GM18909 (cell line): ENCODE measurements around the gene COMT.
A peak's percentile ranks its signal among the peaks of the same experiment; 100 is the strongest.

ENCODE experiments used
- ATAC-seq: cut with Tn5 transposase; IDR thresholded peaks from one replicate; pipeline ENCODE4 v1.9.1; 2021; ENCODE audit warnings: mild to moderate bottlenecking; ENCODE audit not compliant: unreplicated experiment, poor library complexity

COMT gene

DNA sequence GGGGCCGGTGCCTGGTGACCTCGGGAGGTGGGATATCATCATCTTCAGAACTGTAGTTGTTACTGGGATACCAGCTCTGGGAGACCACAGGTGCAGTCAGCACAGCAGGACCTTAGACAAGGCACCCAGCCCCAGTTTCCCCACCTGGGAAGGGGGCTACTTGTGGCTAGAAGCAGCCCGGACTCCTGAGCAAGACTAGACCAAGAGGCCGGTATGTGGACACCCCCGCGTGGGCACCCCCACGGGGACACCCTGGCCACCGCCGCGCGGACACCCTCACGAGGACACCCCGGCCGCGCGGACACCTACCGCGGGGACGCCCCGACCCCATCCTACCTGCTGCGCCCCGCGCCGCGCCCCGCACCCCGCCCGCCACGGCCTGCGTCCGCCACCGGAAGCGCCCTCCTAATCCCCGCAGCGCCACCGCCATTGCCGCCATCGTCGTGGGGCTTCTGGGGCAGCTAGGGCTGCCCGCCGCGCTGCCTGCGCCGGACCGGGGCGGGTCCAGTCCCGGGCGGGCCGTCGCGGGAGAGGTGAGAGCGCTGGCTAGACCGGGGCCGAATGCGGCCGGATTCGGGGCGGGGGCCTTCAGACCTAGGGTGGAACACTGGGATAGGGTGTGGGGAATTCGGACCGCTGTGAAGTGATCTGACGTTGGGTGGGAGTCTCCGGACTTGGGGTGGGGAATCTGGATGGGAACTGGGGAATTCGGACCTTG, at the start of gene COMT, which contains the start of gene TXNRD2:
Gene COMT (plus strand): TSS at position 408 of the 718 bp plus-strand sequence. CDS start 20,755 bp downstream, outside the sequence.
Gene TXNRD2 (minus strand): TSS at position 454 of the 718 bp plus-strand sequence. CDS start 15 bp downstream, at position 439.
- peak; percentile 80 for ATAC-seq

DNA sequence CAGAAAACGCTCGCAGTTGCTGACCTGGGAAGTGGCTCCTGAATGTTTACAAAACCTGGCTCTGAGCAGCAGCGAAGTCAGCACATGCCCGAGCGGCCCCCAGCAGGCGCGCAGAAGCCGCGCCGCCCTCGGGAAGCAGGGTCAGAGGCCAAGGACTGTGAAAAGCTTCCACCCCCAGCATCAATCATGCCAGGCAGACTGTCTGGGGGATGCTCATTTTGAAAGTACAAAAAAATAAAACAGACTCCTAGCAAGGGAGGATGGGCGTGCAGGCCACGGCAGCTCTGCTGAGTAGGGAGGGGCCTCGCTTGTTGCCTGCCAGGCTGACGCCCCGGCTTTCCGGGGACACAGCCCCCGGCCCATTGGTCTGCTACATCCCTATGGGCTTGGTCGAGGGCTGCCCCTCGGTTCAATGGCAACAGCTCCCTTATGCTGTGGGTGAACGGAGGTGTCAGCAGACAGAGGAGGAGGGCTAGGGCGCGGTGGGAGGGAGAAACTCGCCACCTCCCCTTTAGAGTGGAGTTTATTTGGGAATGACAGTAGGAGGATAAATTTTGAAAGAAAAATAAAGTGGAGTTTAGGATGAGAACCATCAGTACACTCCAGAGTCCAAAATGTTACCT, 49.2 kb upstream of the COMT start:
- ATAC-seq: no peak

DNA sequence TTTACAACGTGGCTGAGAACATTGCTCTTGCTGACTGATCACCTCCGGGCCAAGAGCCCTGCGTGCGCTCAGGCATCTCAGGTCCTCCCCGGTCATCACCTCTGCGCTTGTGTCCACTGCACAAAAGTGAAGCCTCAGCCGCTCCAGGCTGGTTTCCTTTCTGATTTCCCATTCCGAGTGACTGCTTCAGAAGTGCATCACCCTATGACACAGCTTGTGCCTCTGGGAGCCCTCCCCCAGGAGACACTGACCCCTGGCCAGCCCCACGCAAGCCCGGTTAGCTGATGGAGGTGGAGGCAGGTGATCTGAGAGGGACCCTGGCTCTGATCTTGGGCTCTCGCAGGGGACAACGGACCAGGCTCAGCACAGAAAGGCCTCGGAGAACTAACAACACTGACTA, 48.6 kb upstream of the COMT start:
- no peak for ATAC-seq

DNA sequence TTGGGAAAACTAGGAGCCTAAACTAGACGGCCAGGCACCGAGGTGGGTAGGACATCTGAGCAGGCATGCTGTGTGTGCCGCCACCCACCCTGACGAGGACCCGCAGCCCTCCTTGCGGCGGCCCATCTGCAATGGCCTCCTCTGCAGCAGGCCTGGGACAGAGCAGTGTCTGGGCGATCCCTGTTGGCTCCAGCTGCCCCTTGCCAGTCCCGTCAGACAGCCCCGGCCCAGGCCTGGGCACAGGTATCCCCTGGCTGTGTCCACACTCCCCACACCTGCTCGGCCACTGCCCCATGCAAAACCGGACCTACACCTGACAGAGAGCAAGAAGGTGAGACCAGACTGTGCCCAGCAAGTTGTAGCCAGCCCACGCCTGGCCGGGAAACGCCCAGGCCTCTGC, 48.2 kb upstream of the COMT start:
- no peak for ATAC-seq

DNA sequence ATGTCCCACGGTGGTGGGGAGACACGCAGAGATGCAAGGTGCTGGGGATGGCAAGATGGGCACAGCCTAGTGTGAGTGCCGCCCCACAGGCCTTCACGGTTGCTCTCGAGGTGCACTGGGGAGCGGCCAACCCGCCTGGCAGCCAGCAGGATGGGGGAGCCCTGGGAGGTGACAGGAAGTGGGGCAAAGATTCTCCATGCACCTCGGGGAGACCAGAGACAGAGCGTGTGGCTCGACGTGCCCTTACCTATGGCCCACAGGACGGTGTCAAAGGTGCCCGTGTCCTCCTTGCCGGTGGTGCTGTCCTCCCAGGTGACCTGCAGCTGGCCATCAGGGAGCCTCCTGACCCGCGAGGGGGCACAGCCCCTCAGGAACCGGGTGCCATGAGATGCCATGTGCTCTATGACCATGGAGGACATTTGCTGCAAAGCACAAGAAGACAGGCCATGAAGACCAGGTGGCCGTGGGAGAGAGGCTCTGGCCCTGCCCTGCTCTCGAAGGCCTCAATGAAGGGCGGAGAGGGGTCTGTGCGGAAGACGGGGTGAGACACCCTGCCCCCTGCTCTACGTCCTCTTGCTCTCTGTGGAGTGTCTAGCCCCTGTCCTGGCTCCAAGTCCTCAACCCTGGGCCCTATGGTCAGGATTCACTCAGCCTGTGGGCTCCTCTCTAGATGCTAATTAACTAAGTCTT, 46.3 kb upstream of the COMT start:
- ATAC-seq: no peak

DNA sequence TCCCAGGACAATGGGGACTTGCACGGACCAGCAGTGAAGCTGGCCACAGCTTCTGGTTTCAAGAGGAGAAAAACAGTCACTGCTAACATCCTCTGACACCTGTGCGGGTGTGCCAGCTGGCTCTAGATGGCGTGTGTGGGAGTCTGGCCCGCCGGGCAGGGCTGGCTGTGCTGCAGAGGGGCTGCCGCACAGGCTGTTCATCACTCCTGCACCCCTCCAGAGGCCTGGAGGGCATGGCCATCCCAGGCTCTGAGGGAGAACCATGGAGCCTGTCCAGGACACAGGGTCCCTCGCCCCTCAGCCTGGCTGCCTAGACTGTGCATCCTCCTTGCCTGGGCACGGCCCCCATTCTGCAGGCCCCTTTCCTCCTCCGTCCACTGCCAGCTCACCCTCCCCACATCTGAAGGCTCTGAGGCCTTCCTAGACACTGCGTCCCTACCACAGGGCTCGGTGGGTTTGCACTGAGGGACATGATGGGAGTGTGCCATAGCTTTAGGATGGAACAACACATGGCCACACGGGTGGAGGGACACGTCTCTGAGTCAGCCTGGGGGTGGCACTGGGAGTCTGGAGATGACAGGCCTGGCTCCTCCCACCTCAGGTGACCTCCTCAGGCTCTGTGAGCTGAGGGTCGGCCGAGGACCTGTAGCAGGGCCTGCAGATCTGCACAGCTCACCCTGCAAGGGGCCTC, 44.8 kb upstream of the COMT start:
- no peak for ATAC-seq

DNA sequence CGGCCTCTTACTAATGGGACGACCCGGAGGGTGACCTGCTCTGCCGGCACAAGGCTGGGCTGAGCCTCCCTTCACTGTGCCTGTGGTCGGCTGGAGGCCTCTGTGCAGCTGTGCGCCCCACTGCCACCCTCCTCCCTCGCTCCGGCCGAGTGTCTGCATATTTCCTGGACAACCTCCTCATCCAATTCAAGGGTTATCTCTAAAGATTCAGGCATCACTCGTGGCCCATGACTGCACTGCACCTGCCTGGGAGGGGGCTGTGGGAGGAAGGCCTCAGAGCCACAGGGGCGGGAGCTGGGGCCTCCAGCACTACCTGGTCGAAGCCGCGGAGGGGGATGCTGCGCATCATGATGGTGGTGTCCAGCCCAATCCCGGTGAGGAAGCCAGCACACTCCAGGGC, 43.8 kb upstream of the COMT start:
- ATAC-seq: no peak

DNA sequence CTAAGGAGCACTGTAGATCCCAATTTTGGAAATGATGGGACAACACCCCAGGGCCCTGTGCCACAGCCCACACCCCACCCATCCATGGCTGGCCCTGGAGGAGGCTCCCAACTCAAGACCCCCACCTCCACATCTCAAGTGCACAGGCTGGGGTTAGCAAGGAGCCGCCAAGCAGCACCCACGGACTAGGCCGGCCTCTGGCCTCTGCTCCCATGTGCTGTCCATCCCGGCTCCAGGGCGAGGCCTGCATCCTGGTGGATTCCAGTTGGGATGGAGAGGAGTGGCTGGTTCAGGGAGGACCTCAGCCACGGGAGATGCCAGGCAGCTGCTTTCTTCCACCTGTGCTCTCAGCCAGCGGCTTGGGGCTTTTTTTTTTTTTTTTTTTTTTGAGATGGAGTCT, 43.4 kb upstream of the COMT start:
- ATAC-seq: no peak

DNA sequence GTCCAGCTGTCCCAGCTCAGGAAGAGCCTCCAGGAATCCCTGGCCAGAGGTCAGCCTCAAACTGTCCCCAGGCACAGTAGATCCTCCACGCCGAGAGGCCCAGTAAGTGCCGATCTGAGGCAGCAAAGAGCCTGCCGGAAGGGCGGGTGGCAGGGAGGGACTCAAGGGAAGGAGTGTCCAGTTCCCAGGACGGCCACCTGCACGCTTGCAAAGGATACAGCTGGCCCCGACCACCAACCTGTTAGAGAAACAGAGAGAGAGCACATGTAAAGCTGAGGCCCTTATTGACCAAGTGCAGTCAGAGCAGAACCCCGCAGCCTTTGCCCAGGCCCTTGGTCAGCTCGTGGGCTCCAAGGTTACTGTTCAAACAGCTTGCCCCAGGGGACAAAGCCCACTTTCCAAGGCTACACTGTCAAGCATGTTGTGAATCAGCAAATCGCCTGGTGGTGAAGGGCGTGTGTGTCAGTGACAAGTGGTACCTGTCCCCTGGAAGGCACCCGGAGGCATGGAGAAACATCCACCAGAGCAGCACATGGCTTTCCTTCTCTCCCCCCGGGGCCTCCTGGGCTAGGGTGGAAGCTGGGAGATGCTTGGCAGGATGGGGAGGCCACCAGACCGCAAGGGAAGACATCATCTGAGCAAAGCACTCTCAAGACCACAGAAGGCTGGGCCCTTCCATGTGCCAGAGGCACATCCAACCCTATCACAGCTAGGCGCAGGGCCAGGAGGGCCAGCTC, 42.6 kb upstream of the COMT start:
- no peak for ATAC-seq

DNA sequence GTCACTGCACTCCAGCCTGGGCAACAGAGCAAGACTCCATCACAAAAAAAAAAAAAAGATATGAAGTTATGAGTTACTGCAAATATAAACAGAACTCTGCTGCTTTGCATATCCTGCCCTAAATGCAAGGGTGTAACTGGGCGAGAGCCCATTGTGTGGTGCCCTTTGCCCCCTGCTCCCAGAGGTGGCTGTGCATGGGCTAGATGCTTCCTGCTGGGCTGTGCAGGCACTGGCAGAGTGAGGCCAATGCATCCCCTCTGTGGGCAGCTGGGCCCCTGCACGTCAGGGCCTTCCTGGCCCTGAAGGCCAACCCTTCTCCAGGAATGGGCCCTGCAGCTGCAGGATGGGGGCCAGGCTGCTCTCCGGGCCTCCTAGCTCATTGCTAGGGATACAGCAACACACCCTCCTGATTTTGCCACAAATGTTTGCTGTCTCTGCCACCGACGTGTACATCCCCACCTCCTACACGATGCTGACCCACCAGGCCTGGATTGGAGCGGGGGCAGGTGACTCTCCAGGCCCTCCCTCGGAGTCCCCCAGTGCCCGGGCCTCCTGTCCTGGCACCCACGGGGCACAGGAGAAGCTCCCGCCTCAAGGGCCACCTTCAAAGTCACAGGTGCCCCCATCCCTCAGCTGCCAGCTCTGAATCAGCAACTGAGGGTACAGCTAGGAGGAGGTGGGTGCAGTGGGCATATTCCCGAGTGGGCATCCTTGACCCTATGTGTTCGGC, 40.7 kb upstream of the COMT start:
- ATAC-seq: no peak

DNA sequence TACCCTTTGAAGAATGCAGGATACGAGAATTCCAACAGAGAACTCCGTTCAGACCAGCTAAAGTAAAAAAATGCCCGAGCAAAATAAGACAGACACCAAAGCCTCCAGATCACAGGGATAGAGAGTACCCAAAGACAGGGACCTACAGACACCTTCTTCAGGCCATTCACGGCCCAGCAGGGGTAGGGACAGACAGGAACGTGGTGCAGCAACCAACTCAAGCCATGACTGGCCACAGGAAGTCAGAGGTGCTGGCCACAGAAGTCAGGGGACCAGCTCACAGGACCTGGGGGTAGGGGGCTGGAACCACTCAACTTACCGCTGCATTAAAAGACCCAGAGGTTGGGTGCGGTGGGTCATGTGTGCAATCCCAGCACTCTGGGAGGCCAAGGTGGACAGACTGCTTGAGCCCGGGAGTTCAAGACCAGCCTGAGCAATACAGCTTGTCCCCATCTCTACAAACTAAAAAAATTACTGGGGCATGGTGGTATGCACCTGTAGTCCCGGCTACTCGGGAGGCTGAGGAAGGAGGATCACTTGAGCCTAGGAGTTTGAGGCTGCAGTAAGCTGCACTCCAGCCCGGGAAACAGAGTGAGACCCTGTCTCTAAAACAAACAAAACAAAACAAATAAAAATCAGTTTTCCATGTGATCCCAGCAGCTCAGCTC, 39.9 kb upstream of the COMT start:
- ATAC-seq: no peak

DNA sequence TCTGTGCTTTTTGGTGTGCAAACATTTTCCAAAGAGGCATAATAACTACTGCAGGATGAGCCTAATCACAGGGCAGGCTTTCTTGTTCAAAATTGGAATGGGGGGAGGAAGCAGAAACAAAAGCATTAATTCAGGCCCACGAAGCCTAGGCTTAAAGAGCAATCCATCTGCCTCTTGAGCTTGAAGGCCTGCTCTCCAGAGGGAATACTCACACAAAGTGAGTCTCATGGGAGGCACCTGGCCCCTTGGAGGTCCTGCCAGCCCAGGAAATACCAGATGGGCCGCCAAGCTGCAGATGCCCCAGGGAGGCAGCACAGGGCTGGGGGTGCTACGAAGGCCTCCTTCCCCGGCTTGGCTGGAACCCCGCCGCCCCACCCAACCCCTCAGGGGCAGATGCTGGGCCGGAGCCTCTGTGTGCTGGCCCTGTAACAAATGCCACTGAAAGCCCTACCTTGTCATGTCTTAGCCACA, 39.3 kb upstream of the COMT start:
- no peak for ATAC-seq

DNA sequence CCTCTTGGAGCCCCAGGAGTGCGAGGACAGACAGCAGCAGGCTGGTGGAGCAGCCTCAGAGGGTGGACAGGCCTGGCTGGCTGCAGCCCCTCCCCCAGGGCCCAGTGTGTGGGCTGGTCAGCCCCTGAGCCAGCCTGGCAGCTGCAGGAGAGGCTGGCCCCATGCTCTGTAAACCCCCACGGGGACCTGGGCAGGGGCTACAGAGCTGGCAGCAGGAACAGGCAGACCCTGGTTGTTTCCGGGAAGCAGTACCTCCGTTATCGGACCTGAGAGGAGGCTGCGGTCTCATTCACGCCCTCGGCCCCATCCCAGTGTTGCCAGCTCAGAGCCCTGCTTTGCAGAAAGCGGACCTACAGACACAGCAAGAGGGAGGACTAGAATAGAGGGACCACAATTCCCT, 38.5 kb upstream of the COMT start:
- no peak for ATAC-seq

DNA sequence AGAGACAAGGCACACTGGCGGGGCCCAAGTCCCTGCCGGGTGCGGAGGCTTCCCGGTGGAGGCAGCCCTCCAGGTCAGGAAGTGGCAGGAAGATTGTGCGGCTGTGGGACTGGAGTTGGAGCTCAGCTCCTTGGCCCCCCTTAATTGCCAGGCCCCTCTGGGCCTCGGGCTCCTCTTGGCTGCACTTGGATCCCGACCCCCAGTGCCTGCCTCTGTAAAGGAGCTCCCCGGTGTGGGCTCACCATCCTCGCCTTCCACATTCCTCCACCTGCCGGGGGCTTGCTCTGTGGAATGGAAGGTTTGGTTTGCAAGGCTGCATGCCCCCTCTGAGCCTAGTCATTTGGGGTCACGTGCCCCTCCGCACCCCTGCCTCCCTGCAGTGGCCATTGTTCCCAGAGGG, 38.1 kb upstream of the COMT start:
- ATAC-seq: no peak

DNA sequence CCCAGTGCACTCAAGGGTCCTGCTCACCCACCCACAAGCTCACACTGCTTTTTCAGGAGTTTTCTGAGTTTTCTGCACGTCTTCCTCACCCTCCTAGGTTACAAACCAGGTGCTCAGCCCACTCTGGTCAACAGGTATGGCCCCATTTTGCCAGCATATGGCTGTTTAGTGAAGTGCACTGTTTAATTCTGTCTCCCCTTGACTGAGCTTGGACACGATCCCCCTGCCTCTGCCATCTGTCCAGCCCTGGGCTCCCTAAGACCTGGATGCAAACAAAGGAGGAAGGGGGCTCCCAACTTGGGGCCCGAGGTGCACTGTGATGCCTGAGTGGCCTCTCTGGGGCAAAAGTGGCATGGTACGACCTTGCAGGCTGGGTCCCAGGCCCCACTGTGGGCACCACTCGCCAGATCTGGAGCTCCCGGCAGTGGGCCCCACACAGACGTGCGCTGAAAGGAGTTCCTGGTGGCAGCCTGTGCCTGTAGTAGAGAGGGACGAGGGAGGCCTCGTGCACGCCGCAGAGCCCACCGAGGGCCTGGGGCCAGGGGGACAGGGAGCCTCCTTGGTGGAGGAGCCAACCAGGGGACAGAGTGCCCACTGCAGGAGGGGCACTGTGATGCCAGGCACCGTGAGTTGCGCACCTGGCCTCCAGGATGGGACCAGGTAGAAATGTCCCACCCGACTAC, 37.3 kb upstream of the COMT start:
- no peak for ATAC-seq

DNA sequence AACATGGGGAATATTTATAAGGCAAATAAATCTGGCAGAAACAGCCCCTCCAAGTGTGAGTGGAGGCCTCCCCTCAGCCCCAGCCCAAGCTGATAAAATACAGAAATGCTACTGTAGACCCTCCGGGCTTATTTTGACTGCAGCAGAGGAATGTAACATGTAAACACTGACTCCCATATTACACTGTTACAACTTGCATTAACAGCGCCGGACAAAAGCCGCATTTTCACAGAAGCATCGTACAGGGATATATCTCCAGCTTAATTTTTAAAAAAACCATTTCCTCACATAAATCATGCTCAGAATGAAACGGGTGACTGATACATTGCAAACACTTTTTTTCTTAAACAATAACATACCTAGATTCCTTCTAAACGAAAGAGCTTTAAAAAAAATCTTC, 36.6 kb upstream of the COMT start:
- no peak for ATAC-seq

DNA sequence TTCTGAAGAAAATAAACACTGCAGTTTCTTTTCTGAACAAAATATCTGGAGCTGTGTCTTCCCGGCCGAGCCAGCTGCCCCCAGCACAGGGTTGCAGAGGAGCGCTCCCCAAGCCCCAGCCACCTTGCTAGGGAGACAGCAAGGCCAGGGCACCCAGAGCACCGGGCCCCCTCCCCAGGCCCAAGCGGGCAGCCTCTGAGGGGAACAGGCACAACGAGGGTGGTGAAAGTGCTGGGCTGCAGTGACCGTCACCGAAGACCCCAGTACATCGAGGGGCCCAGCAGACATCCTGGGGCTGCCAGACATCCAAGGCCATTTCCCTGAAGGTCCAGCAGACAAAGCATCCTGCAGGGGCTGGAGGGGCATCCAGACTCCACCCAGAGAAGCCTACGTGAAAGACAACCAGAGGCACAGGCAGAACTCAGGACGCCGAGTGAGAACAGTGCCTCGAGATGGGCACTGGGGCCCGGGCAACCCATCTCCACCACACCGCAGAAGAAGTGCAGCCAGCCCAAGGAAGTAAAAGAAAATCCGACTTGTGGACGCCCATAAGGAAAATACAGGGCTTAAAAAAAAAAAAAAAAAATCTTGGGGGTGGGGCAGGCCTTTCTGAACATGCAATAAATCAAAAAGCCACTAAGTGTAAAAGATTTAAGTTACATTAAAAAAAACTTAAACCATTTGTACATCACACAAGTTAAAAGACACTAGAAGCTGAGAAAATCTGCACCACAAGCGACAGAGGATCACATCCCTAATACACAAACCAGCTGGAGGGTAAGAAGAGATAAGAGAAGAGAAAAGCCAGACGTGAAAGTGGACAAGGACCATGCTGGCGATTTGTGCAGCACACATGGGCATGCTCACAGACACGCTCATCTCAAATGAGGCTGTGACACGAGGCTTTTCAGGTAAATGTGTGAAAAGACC, 36.0 kb upstream of the COMT start:
- ATAC-seq: no peak
